ENCODE results near the gene SLC4A8.

Gene SLC4A8

GRCh38 chr12:51522696-51523095 is 98.1 kb downstream of the SLC4A8 start:
- Histone ChIP-seq H3K9me3 (ENCODE audit: control insufficient read depth, insufficient read depth, low read length) (no peaks in the 10 kb centered on the region), H3K4me2 (ENCODE audit: low read length) (no peak overlapping the region), H3K27me3 (ENCODE audit: control insufficient read depth, low read length) (no peaks in the 10 kb centered on the region), H3K27ac (ENCODE audit: low read depth, low read length) (no peak overlapping the region), H3K79me2 (ENCODE audit: control insufficient read depth, low read length) (no peaks in the 10 kb centered on the region), H3K4me1 (ENCODE audit: control insufficient read depth, low read length) (peaks cover 10% of the 10 kb centered on the region), H3K4me3 (ENCODE audit: low read length) (no peak overlapping the region), H3K36me3 (ENCODE audit: control insufficient read depth, low read length) (no peaks in the 10 kb centered on the region), H4K20me1 (ENCODE audit: control insufficient read depth, insufficient read depth, low read depth, low read length) (no peaks in the 10 kb centered on the region), H3F3A (ENCODE audit: control insufficient read depth, insufficient read depth) (no peaks in the 10 kb centered on the region), H3K9me2 (replicated peaks; ENCODE audit: control insufficient read depth, low read length) (no peaks in the 10 kb centered on the region)
- TF ChIP-seq EZH2phosphoT487 (IDR thresholded peaks at IDR 0.05; ENCODE audit: borderline replicate concordance, low read length), result no peak
- TF ChIP-seq CTCF (IDR thresholded peaks at IDR 0.05; ENCODE audit: low read depth, low read length, poor library complexity, severe bottlenecking), result no peak

DNA sequence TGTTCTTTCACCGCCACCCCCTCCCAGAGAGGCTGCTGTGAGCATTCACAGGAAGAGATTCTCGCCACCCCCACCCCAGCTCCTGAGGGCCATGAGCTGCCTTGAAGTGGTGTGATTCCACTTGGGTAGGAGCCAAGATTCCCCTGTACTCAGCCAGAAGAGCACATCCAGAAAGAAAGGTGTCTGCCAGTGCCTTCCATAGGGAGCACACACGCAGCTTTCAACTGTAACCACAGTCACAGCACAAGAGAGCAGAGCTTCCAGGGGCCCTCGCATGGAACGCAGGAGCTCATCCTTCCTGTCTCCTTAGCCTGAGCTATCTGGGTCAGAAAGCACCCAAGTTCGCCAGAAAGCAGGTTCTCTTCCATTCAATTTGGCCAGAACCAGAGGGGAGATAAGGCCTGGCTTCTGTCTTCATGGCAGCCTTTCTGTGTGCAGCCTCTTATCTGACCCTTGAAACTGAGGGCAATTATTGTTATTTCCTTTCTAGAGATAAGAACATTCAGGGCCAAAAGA is 99.8 kb downstream of the SLC4A8 start:
- no peak overlapping the region for H3K27ac ChIP-seq (ENCODE audit: low read depth, low read length)
- no peaks in the 10 kb centered on the region for H3F3A ChIP-seq (ENCODE audit: control insufficient read depth, insufficient read depth)
- H3K4me1 ChIP-seq (ENCODE audit: control insufficient read depth, low read length), result peaks cover 10% of the 10 kb centered on the region
- H3K27me3 ChIP-seq (ENCODE audit: control insufficient read depth, low read length), result no peaks in the 10 kb centered on the region
- TF ChIP-seq CTCF (IDR thresholded peaks at IDR 0.05; ENCODE audit: low read depth, low read length, poor library complexity, severe bottlenecking) (no peak), EZH2phosphoT487 (IDR thresholded peaks at IDR 0.05; ENCODE audit: borderline replicate concordance, low read length) (no peak)
- no peaks in the 10 kb centered on the region for H4K20me1 ChIP-seq (ENCODE audit: control insufficient read depth, insufficient read depth, low read depth, low read length)
- no peaks in the 10 kb centered on the region for H3K79me2 ChIP-seq (ENCODE audit: control insufficient read depth, low read length)
- no peak overlapping the region for H3K4me2 ChIP-seq (ENCODE audit: low read length)
- no peaks in the 10 kb centered on the region for H3K9me2 ChIP-seq (replicated peaks; ENCODE audit: control insufficient read depth, low read length)
- H3K4me3 ChIP-seq (ENCODE audit: low read length), result no peak overlapping the region
- no peaks in the 10 kb centered on the region for H3K9me3 ChIP-seq (ENCODE audit: control insufficient read depth, insufficient read depth, low read length)
- H3K36me3 ChIP-seq (ENCODE audit: control insufficient read depth, low read length), result no peaks in the 10 kb centered on the region

DNA sequence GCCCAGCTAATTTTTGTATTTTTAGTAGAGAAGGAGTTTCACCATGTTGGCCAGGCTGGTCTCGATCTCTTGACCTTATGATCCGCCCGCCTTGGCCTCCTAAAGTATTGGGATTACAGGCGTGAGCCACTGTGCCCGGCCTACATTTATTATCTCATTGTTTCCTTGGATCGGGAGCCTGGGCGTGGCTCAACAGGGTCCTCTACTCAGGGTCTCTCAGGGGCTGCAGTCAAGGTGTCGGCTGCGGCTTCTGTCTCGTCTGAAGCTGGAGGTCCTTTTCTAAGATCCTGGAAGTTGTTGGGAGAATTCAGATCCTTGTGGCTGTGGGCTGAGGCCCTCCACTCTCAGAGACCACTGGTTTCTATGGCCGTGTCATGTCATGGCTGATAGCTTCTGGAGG is 100.9 kb downstream of the SLC4A8 start:
- no peak overlapping the region for H3K4me3 ChIP-seq (ENCODE audit: low read length)
- no peaks in the 10 kb centered on the region for H4K20me1 ChIP-seq (ENCODE audit: control insufficient read depth, insufficient read depth, low read depth, low read length)
- H3K36me3 ChIP-seq (ENCODE audit: control insufficient read depth, low read length), result no peaks in the 10 kb centered on the region
- no peak overlapping the region for H3K27ac ChIP-seq (ENCODE audit: low read depth, low read length)
- no peak overlapping the region for H3K4me2 ChIP-seq (ENCODE audit: low read length)
- H3K9me2 ChIP-seq (replicated peaks; ENCODE audit: control insufficient read depth, low read length), result no peaks in the 10 kb centered on the region
- H3K79me2 ChIP-seq (ENCODE audit: control insufficient read depth, low read length), result no peaks in the 10 kb centered on the region
- H3K27me3 ChIP-seq (ENCODE audit: control insufficient read depth, low read length), result peaks cover 6% of the 10 kb centered on the region
- no peak for TF ChIP-seq CTCF (IDR thresholded peaks at IDR 0.05; ENCODE audit: low read depth, low read length, poor library complexity, severe bottlenecking)
- no peak for TF ChIP-seq EZH2phosphoT487 (IDR thresholded peaks at IDR 0.05; ENCODE audit: borderline replicate concordance, low read length)
- H3K4me1 ChIP-seq (ENCODE audit: control insufficient read depth, low read length), result peaks cover under 1% of the 10 kb centered on the region; the same call in 1 of the 2 replicates
- no peaks in the 10 kb centered on the region for H3F3A ChIP-seq (ENCODE audit: control insufficient read depth, insufficient read depth)
- no peaks in the 10 kb centered on the region for H3K9me3 ChIP-seq (ENCODE audit: control insufficient read depth, insufficient read depth, low read length)

Data from DOHH2 (cell line).